ENCODE measurements around the gene CHMP6.

GRCh38 chr17:80949451-80950421, 41.9 kb upstream of the CHMP6 start:
- TF ChIP-seq, protein P1, sequence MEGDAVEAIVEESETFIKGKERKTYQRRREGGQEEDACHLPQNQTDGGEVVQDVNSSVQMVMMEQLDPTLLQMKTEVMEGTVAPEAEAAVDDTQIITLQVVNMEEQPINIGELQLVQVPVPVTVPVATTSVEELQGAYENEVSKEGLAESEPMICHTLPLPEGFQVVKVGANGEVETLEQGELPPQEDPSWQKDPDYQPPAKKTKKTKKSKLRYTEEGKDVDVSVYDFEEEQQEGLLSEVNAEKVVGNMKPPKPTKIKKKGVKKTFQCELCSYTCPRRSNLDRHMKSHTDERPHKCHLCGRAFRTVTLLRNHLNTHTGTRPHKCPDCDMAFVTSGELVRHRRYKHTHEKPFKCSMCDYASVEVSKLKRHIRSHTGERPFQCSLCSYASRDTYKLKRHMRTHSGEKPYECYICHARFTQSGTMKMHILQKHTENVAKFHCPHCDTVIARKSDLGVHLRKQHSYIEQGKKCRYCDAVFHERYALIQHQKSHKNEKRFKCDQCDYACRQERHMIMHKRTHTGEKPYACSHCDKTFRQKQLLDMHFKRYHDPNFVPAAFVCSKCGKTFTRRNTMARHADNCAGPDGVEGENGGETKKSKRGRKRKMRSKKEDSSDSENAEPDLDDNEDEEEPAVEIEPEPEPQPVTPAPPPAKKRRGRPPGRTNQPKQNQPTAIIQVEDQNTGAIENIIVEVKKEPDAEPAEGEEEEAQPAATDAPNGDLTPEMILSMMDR (conservative IDR thresholded peaks at IDR 0.05), result no peak
- no peak for TF ChIP-seq ZFX (IDR thresholded peaks at IDR 0.05)
